Globus pallidus (tissue), 1 donor: Measurements from ENCODE around the gene TOP3B.

ENCODE experiments used
- DNase-seq: peaks from one replicate; pipeline ENCODE4 v3.0.0-alpha.2; 2015; ENCODE audit warnings: low spot score

The TOP3B gene

DNA sequence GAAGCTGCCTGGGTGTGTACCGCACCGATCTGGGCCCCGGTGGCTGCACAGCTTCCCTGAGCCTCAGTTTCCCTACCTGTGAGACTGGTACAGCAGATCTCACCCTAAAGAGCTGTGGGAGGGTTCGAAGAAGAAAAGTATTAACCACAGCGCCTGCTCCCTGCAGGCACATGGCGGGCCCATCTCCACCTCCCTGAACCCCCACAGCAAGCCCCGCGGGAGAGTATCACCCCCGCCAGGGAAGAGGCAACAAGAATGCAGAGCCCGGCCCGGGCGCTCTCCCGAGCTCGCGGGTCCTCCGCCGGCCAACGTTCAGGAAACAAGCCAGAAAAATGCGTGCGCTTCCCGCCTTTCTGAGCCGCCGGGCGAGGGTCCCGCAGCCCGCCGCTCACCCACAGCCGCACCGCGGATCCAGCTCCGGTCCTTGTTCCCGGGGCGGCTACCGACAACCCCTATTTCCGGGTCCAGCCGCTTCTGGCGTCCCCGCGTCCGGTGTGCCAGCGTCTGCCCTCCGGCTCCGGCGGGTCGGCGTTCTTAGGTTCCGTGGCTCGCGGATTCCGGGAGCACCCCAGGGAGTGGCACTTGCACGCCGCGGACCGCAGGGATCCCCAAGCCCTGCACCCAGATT, at the start of gene TOP3B:
TSS of gene TOP3B (minus strand) at position 450 of the 628 bp plus-strand sequence. CDS start 7,078 bp downstream, outside the sequence.
- DNase-seq: peak; percentile 58

DNA sequence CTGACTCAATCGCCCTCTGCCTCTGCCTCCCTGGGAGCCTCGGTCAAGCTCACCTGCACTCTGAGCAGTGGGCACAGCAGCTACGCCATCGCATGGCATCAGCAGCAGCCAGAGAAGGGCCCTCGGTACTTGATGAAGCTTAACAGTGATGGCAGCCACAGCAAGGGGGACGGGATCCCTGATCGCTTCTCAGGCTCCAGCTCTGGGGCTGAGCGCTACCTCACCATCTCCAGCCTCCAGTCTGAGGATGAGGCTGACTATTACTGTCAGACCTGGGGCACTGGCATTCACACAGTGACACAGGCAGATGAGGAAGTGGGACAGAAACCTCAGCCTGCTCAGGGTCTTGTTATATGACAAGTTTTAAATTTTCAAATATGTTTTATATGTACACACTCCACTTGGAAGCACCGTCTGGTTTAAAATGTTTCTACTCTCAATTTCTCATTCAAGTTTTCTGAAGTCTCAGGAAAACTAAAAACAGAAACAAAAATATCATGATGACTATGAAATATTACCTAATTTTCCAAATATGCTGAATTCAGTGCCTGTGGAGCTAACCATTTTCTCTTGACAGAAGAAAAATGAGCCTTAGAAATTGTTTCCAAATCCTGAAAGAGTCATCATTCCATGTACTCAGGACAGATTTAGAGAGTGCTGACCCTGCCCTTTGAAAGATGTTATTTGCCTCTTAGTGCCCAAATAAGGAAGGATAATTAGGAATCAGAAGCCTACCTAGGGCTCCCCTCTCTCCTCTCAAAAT, 48.8 kb upstream of the TOP3B start:
- DNase-seq: no peak

DNA sequence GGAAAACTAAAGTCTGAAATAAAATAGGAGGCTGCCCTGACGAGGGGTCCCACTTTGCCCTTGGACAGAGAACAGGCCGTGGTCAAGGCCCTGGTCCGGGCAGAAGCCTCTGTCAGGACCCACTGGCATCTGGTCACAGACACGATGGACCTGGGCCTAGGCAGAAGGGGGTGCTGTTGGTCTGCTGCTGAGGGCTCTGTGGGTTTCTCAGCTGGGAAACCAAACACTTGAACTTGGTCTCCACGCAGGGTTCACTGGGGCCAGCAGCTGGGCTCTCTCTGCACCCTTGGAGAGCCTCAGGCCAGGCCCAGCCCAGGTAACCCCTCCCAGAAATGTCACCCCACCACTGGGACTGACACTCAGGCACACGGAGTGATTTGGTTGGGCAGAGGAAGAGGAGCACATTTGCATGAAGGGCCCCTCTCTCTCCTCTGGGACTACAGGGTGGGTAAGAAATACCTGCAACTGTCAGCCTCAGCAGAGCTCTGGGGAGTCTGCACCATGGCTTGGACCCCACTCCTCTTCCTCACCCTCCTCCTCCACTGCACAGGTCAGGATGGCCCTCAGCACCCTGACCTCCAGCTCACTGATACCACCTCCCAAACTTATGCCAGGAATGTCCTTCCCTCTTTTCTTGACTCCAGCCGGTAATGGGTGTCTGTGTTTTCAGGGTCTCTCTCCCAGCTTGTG, 48.1 kb upstream of the TOP3B start:
- no peak for DNase-seq

GRCh38 chr22:22027955-22028354, 45.4 kb upstream of the TOP3B start:
- DNase-seq: no peak

DNA sequence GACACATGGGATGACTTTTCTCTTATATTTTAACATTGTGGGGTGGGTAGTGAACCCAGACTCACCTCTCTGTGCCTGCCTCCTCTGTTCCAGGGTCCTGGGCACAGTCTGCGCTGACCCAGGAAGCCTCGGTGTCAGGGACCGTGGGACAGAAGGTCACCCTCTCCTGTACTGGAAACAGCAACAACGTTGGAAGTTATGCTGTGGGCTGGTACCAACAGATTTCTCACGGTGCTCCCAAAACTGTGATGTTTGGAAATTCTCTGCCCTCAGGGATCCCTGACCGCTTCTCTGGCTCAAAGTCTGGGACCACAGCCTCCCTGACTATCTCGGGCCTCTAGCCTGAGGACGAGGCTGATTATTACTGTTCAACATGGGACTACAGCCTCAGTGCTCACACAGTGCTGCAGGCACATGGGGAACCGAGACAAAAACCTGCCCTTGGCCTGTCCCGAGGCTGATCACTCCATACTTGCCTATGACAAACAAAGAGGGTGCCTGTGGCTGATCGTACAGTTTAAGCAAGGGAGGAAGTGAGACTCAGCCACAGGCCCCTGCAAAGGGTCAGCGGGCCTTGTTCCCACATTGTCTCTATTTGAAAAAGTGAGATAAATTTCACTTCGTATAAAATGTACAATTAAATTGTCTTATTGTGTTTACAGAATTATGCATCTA, 43.7 kb upstream of the TOP3B start:
- DNase-seq: no peak

DNA sequence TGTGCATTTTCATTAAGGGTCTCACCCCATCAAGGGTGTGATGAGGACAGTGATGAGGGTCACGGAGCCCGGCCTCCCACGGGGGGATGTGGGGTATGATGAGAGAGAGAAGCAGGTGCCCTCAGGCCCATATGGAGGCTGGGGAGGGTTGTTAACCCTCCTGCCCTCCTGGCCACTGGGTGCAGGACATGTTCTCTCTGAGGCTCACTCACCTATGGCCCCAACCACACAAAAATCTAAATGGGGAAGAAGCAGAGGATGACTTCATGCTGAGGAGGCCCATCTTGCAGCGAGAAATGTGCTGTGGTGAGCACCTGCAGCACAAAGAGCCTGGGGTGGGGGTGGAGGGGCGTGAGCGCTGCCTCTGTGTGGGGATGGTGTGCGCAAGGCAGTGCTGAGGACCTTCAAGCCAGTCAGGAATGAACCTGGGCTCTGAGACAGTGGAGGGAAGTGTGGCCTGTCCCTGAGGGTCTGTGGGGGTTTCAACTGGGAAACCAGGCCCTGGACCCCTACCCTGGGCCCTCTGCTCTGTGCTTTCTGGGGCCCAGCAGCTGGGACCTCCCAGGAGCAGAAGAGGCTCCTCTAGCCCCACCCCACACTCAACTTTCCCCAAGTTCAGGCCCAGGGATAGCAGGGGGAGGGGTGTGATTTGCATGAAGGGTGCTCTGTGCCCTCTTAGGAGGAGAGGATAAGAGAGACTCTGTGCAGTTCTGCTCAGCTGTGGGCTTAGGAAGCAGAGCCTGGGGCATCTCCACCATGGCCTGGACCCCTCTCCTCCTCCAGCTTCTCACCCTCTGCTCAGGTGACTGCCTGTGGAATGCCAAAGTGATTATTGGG, 43.0 kb upstream of the TOP3B start:
- DNase-seq: no peak

- no peak for DNase-seq
These were observed 41.9 kb upstream of the TOP3B start for GRCh38 chr22:22024440-22024839.

DNA sequence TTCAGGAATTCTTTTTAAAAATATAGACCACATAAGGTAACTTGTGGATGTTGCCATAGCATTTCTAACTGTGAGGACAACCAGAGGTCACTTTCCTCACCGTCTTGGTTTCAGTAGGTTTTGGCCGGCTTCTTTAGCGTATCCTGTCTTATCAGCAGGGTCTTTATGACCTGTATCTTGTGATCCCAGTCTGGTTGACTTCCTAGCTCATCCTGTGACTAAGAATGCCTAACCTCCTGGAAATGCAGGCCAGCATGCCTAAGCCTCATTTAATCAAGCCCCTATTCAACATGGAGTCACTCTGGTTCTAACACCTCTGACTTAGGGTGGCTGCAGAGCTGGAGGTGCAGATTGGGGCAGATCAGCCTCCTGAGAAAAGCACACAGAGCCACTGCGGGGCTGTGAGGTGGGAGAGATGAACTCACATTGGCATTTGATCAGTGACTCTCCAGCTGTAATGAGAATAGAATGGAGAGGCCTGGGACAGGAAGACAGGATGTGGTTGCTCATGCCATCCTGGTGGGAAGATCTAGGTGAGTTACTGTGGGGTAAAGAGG, 41.1 kb upstream of the TOP3B start:
- DNase-seq: no peak

DNA sequence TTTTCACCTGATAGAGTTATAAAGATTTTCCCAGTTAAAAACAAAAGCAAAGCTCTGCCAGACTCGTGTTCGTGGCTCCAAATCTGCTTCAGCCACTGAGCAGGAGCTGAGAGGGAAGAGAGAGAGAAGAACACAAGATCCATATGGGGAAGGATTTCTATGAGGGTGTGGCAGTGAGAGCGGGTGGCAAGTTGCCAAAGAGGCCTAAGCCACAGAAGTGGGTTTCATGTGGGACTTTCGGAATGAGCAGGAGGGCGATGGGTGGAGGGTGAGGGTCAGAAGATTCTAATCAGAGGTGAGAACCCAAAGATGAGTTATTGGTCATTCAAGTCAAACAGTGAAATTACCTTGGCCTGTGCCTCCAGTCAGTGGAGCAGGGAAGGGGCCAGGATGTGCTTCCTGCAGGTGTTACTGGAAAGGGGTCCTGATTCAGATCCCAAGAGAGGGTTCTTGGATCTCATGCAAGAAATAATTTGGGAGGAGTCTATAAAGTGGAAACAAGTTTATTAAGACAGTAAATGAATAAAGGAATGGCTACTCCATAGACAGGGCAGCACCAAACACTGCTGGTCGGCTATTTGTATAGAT, 40.5 kb upstream of the TOP3B start:
- no peak for DNase-seq

- DNase-seq: no peak
These were observed 39.8 kb upstream of the TOP3B start for GRCh38 chr22:22022255-22022840.

GRCh38 chr22:22021162-22021750, 38.7 kb upstream of the TOP3B start:
- no peak for DNase-seq

GRCh38 chr22:22020425-22020852, 37.9 kb upstream of the TOP3B start:
- no peak for DNase-seq

- no peak for DNase-seq
These were observed 37.3 kb upstream of the TOP3B start for GRCh38 chr22:22019659-22020424.

GRCh38 chr22:22018825-22019658, 36.5 kb upstream of the TOP3B start:
- DNase-seq: no peak

GRCh38 chr22:22015631-22016030, 33.0 kb upstream of the TOP3B start:
- no peak for DNase-seq

GRCh38 chr22:22014285-22014659, 31.7 kb upstream of the TOP3B start:
- no peak for DNase-seq

DNA sequence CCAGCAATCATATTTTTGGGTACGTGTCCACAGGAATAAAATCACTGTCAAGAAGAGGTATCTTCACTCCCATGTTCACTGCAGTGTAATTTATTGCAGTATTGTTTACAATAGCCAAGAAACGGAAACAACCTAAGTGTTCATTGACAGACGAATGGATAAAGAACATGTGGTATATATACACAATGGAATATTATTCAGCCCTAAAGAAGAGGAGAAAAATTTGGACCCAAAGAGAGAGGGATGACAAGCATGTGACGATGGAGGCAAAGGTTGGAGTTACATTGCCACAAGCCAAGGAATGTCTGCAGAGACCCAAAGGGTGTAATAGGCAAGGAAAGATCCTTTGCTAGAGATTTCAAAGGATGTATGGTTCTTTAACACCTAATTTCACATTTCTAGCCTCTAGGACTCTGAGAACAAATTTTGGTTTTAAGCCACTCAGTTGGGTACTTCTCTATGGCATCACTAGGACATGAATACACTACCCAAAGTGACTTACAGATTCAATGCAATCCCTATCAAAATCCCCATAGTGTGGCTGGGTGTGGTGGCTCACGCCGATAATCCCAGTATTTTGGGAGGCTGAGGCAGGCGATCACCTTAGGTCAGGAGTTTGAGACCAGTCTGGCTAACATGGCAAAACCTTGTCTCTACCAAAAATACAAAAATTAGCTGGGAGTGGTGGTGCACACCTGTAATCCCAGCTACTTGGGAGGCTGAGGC, 31.1 kb upstream of the TOP3B start:
- DNase-seq: no peak

DNA sequence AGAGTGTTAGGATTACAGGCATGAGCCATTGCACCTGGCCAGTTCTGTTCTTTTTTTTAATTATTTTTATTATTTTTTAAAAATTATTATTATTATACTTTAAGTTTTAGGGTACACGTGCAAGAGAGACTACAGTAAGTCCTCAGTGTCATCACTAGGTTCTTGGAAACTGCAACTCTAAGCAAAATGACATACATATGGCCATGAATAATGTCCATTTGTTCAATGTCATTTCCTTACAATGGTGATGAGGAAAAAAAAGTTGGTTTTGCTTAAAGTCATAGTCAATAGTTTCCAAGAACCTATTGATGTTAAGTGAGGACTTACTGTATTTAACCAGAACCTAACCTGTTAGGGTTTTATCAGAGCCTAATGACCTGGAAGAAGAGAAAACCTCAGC, 29.4 kb upstream of the TOP3B start:
- no peak for DNase-seq
